K562 (cell line): ENCODE results near the gene PFKP. TPM values are rescaled to one million over a fixed set of nuclear protein-coding genes. Genes with fewer than 3 reads are reported as not detected.

Experiments
- ATAC-seq: fragments of 200-7000 bp; cut with Tn5 transposase; 3 replicates; pipeline ENCODE4 v1.9.1; 2020; ENCODE audit warnings: moderate library complexity
- BruUV-seq: library from RNA; stranded (reverse); fragments of 400-500 nt; replicated peaks from 2 replicates; lab custom pipeline; 2021; lab: Mats Ljungman, UMichigan
- CTCF ChIA-PET: fragments of 300-600 bp; formaldehyde crosslinking; extraction: SDS; loops from one replicate; lab custom pipeline; 2021; ENCODE audit warnings: low intra/inter-chr PET ratio; lab: Yijun Ruan, JAX
- POLR2A ChIA-PET: fragments of 300-600, 350-650 bp; sonication (Branson Sonifier 250); formaldehyde crosslinking; extraction: SDS; loops from one replicate; lab custom pipeline; 2021; ENCODE audit warnings: antibody characterized with exemption, inconsistent platforms; lab: Yijun Ruan, JAX
- DNase-seq, 4 experiments: peaks; one replicate each; pipeline versions ENCODE4 v3.0.0 to v3.0.0-alpha.2; 2011 to 2018; ENCODE audit warnings: low spot score in 3 of 4, mixed read lengths in 3 of 4; ENCODE audit errors: extremely low read depth in 1 of 4
- FAIRE-seq: peaks from 2 replicates; lab custom pipeline; 2011; peaks lifted over from hg19 to GRCh38; lab: Jason Lieb, UNC
- H2AFZ ChIP-seq: 2 replicates; pipeline ENCODE4 v1.6.0; 2011; ENCODE audit warnings: low read depth, low read length, control low read depth, inconsistent platforms
- H3K27ac ChIP-seq: fragments of 200-600 bp; 3 replicates; pipeline ENCODE4 v1.8.0; 2011; ENCODE audit warnings: low read depth, mild to moderate bottlenecking, control low read depth, inconsistent platforms, low read length, moderate library complexity, mixed read lengths; ENCODE audit errors: extremely low read depth
- H3K27me3 ChIP-seq, 2 experiments: fragments of 300-600 bp in 1 of 2; 2 replicates in 1 of 2; 3 replicates in 1 of 2; pipeline versions ENCODE4 v1.6.0 to v1.8.0; 2011; ENCODE audit warnings: inconsistent platforms in 2 of 2, low read length in 2 of 2, mild to moderate bottlenecking in 1 of 2, mixed read lengths in 1 of 2, moderate library complexity in 1 of 2; ENCODE audit not compliant: control insufficient read depth in 2 of 2, insufficient read depth in 2 of 2
- H3K36me3 ChIP-seq: fragments of 300-600 bp; 3 replicates; pipeline ENCODE4 v1.8.0; 2011; ENCODE audit warnings: mild to moderate bottlenecking, low read length, inconsistent platforms; ENCODE audit not compliant: control insufficient read depth, insufficient read depth
- H3K4me1 ChIP-seq, 2 experiments: fragments of 200-600 bp in 1 of 2; replicated peaks in 1 of 2; 2 replicates in 1 of 2; 3 replicates in 1 of 2; pipeline versions ENCODE4 v1.5.1 to v1.8.0; 2011; ENCODE audit warnings: inconsistent platforms in 2 of 2, low read length in 2 of 2, mild to moderate bottlenecking in 1 of 2, mixed read lengths in 1 of 2, moderate library complexity in 1 of 2; ENCODE audit not compliant: control insufficient read depth in 2 of 2, insufficient read depth in 2 of 2
- H3K4me2 ChIP-seq: 2 replicates; pipeline ENCODE4 v1.6.1; 2011; ENCODE audit warnings: low read length, control low read depth, inconsistent platforms, mixed read lengths; ENCODE audit not compliant: insufficient read depth
- H3K4me3 ChIP-seq: fragments of 200-600 bp; sonication (generic), shearing (Covaris generic); 2 replicates; pipeline ENCODE4 v1.5.1; 2016; ENCODE audit warnings: control low read depth, inconsistent platforms
- H3K79me2 ChIP-seq: fragments of 200-600 bp; 3 replicates; pipeline ENCODE4 v1.8.0; 2011; ENCODE audit warnings: low read length, inconsistent platforms; ENCODE audit not compliant: control insufficient read depth, insufficient read depth
- H3K9ac ChIP-seq, 2 experiments: 2 replicates each; pipeline versions ENCODE4 v1.6.0 to v1.6.1; 2011; ENCODE audit warnings: low read depth in 2 of 2, low read length in 2 of 2, control low read depth in 1 of 2, inconsistent platforms in 1 of 2, mild to moderate bottlenecking in 1 of 2, mixed read lengths in 1 of 2; ENCODE audit not compliant: insufficient read depth in 1 of 2
- H3K9me1 ChIP-seq: one replicate; pipeline ENCODE4 v1.6.0; 2011; ENCODE audit warnings: inconsistent platforms, mild to moderate bottlenecking, low read length, moderate library complexity; ENCODE audit not compliant: control insufficient read depth, insufficient read depth
- H3K9me3 ChIP-seq: replicated peaks from 2 replicates; pipeline ENCODE4 v1.5.1; 2011; ENCODE audit warnings: low read depth, low read length, inconsistent platforms; ENCODE audit not compliant: control insufficient read depth, insufficient read depth
- H4K20me1 ChIP-seq: replicated peaks from 2 replicates; pipeline ENCODE4 v1.6.1; 2011; ENCODE audit warnings: low read length, inconsistent platforms, mixed read lengths; ENCODE audit not compliant: control insufficient read depth, insufficient read depth
- HDGF ChIP-seq: fragments of 450-650 bp; IDR thresholded peaks from 2 replicates; pipeline ENCODE4 v1.6.1; 2016
- KAT8 ChIP-seq: fragments of 450-650 bp; IDR thresholded peaks from 2 replicates; pipeline ENCODE4 v1.6.1; 2016; ENCODE audit warnings: low read depth, mild to moderate bottlenecking
- PRPF4 ChIP-seq: fragments of 200-400 bp; formaldehyde crosslinking; IDR thresholded peaks from one replicate; pipeline ENCODE4 v1.6.1; 2017; ENCODE audit warnings: low read length, low read depth, mild to moderate bottlenecking; ENCODE audit not compliant: insufficient read depth, poor library complexity, severe bottlenecking
- SMARCA4 ChIP-seq: fragments of 450-650 bp; IDR thresholded peaks from 2 replicates; pipeline ENCODE4 v1.6.1; 2016
- SREBF2 ChIP-seq: sonication (generic); formaldehyde crosslinking; IDR thresholded peaks from 2 replicates; pipeline ENCODE4 v1.4.0; 2020; ENCODE audit warnings: mild to moderate bottlenecking, missing genetic modification reagents
- ZC3H11A ChIP-seq: IDR thresholded peaks from 2 replicates; pipeline ENCODE4 v1.6.1; 2012; ENCODE audit warnings: low read depth, low read length, improper control_type of control experiment
- ZFP1 ChIP-seq: fragments of 450-650 bp; formaldehyde crosslinking; IDR thresholded peaks from 2 replicates; pipeline ENCODE4 v1.4.0; 2020; ENCODE audit warnings: mild to moderate bottlenecking, mixed read lengths
- whole genome bisulfite sequencing: fragments of 100-300 bp; shearing (Covaris generic); methylation state at CpG from one replicate; pipeline ENCODE4 v1.1.6; 2016; ENCODE audit warnings: low coverage, mixed read lengths; ENCODE audit not compliant: insufficient coverage; ENCODE audit errors: missing lambda C conversion rate; 5-methylcytosine and 5-hydroxymethylcytosine counted together
- in situ Hi-C: fragments of 300-500 bp; cut with MboI; formaldehyde crosslinking; loops from 4 replicates; pipeline ENCODE4 v1.15.0; 2018; ENCODE audit warnings: inconsistent platforms, mixed read lengths
- intact Hi-C: fragments of 100-400 bp; cut with micrococcal nuclease; formaldehyde crosslinking; loops from 2 replicates; pipeline ENCODE4 v1.14.2; 2022
- polyA plus RNA-seq, 8 experiments: library from polyadenylated mRNA; depleted of rRNA in 4 of 8; stranded (reverse) in 5 of 8; unstranded in 3 of 8; fragments of >200 nt; fragmentation: Nextera tagmentation in 2 of 8; fragmentation: Illumina TruSeq in 1 of 8; extraction: Ambion mirVana in 2 of 8; extraction: Trizol in 1 of 8; gene quantifications; 2 replicates each; pipeline versions ENCODE4 v1.2.1 to v1.2.3, GENCODE V29; 2011 to 2014; ENCODE audit warnings: inconsistent platforms in 1 of 8, missing spikeins in 1 of 8
- total RNA-seq, 7 experiments: library from RNA; depleted of rRNA in 6 of 7; stranded (reverse); fragments of >200 nt in 6 of 7; fragmentation: Illumina TruSeq in 2 of 7; extraction: Trizol in 2 of 7; gene quantifications; 2 replicates each; pipeline versions ENCODE4 v1.2.1 to v1.2.3, GENCODE V29; 2011 to 2021; ENCODE audit warnings: low replicate concordance in 1 of 7
- TF ChIP-seq, protein P1 (sequence below), 2 experiments: IDR thresholded peaks in 1 of 2; conservative IDR thresholded peaks in 1 of 2; 2 replicates each; pipeline ENCODE4 v1.6.1; 2016; ENCODE audit warnings: low read depth in 2 of 2, mild to moderate bottlenecking in 1 of 2, missing compliant biosample characterization in 1 of 2, missing genetic modification characterization in 1 of 2, moderate library complexity in 1 of 2
- TF ChIP-seq, protein P2 (sequence below): fragments of 150-350 bp; IDR thresholded peaks from 2 replicates; pipeline ENCODE4 v1.6.1; 2014; ENCODE audit warnings: low read depth, mild to moderate bottlenecking, low read length, borderline replicate concordance
- TF ChIP-seq, protein P3 (sequence below): fragments of 200-800 bp; sonication (Bioruptor generic); IDR thresholded peaks from 2 replicates; pipeline ENCODE4 v1.6.1; 2017; ENCODE audit warnings: missing genetic modification characterization, missing compliant biosample characterization
- TF ChIP-seq, protein P4 (sequence below): IDR thresholded peaks from 2 replicates; pipeline ENCODE4 v1.6.1; 2016; ENCODE audit warnings: missing genetic modification characterization, missing compliant biosample characterization

The PFKP gene
- total and polyA plus RNA-seq, 9 of the 15 experiments (the other 6 are each of a cell fraction or from before 2014, with no cell fraction given) = 23.5 to 116 (median 62.1) TPM

DNA sequence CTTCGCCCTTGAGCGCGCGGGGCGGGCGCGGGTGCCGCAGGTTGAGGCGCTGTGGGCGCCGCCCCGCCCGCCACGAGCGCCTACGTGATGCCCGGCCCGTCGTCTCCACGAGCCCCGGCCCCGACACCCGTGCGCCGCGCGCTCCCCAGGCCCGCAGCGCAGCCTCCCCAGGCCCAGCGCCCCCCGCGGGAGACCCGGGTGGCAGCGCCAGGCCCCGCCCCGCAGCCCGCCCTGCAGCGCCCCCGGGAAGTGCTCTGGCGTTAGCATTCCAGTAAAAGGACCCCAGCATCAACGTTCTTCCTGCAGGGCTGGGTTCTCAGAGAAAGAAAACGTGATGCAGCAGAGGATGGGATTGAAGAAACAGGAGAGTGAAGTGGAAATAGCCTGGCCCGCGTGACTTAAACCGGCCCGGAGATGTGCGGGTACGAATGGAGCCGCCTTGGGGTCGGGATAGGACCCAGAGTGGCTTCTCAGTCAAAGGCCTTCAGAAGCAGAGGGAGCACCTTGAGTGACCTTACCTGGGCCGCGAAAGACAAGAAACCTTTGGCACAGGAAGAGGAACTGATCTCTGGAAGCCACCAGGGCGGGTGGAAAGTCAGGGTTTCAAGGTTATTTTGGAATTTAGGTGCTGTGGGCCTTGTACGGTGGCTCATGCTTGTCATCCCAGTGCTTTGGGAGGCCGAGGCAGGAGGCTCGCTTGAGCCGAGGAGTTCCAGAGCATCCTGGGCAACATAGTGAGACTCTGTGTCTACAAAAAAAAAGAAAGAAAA lies 1.8 kb downstream of the PFKP start:
- peak overlapping the region; percentile 80 to 96 for H3K9ac ChIP-seq
- peak overlapping the region; percentile 85 for H3K4me3 ChIP-seq
- intact Hi-C loops (loop anchor here (2.0 to 5.0 kb wide), 2 partner anchors 26 to 103 kb away; partner anchors contain the start of gene PITRM1), in situ Hi-C loops (no loop called here)
- peak overlapping the region; percentile 80 for H3K27ac ChIP-seq
- H2AFZ ChIP-seq = peak overlapping the region; percentile 66
- peaks cover 19% of the 10 kb centered on the region; the same call in 1 of the 2 replicates for H4K20me1 ChIP-seq
- DNase-seq = peak; percentile 59 to 71 (median 67)
- no peaks in the 10 kb centered on the region for H3K9me3 ChIP-seq
- ChIA-PET CTCF (no interaction called here), POLR2A (interaction anchor here (0.6 to 2.2 kb wide), 7 partner anchors 10 to 141 kb away, joined by 3 to 10 read pairs (median 3); partner anchors contain the start of gene PITRM1)
- H3K9me1 ChIP-seq = no peaks in the 10 kb centered on the region
- peaks cover 49% of the 10 kb centered on the region for H3K36me3 ChIP-seq
- no peak for FAIRE-seq
- peaks cover 41 to 62% of the 10 kb centered on the region in 2 experiments for H3K4me1 ChIP-seq
- 7% methylated on average over 29 of the region's 57 CpGs for WGBS
- BruUV-seq = no TSS peak
- peaks cover 69% of the 10 kb centered on the region for H3K79me2 ChIP-seq
- H3K27me3 ChIP-seq = peaks cover 0 to 12% of the 10 kb centered on the region in 2 experiments; a peak in 2 of 5 replicates
- peak; percentile 52 for ATAC-seq
- peak overlapping the region; percentile 84 for H3K4me2 ChIP-seq
- TF ChIP-seq, protein P1, sequence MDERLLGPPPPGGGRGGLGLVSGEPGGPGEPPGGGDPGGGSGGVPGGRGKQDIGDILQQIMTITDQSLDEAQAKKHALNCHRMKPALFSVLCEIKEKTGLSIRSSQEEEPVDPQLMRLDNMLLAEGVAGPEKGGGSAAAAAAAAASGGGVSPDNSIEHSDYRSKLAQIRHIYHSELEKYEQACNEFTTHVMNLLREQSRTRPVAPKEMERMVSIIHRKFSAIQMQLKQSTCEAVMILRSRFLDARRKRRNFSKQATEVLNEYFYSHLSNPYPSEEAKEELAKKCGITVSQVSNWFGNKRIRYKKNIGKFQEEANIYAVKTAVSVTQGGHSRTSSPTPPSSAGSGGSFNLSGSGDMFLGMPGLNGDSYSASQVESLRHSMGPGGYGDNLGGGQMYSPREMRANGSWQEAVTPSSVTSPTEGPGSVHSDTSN (CRISPR knock-in tag; IDR thresholded peaks at IDR 0.05; ENCODE audit: low read depth) = no peak
- TF ChIP-seq, protein P1 (tag; conservative IDR thresholded peaks at IDR 0.05; ENCODE audit: low read depth) = no peak
- TF ChIP-seq, protein P2, sequence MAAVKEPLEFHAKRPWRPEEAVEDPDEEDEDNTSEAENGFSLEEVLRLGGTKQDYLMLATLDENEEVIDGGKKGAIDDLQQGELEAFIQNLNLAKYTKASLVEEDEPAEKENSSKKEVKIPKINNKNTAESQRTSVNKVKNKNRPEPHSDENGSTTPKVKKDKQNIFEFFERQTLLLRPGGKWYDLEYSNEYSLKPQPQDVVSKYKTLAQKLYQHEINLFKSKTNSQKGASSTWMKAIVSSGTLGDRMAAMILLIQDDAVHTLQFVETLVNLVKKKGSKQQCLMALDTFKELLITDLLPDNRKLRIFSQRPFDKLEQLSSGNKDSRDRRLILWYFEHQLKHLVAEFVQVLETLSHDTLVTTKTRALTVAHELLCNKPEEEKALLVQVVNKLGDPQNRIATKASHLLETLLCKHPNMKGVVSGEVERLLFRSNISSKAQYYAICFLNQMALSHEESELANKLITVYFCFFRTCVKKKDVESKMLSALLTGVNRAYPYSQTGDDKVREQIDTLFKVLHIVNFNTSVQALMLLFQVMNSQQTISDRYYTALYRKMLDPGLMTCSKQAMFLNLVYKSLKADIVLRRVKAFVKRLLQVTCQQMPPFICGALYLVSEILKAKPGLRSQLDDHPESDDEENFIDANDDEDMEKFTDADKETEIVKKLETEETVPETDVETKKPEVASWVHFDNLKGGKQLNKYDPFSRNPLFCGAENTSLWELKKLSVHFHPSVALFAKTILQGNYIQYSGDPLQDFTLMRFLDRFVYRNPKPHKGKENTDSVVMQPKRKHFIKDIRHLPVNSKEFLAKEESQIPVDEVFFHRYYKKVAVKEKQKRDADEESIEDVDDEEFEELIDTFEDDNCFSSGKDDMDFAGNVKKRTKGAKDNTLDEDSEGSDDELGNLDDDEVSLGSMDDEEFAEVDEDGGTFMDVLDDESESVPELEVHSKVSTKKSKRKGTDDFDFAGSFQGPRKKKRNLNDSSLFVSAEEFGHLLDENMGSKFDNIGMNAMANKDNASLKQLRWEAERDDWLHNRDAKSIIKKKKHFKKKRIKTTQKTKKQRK = no peak
- no peak for TF ChIP-seq HDGF
- TF ChIP-seq ZC3H11A = no peak
- TF ChIP-seq PRPF4 = no peak
- no peak for TF ChIP-seq SREBF2 (CRISPR knock-in tag)
- TF ChIP-seq ZFP1 (CRISPR knock-in tag) = no peak
- no peak for TF ChIP-seq SMARCA4
- TF ChIP-seq, protein P3, sequence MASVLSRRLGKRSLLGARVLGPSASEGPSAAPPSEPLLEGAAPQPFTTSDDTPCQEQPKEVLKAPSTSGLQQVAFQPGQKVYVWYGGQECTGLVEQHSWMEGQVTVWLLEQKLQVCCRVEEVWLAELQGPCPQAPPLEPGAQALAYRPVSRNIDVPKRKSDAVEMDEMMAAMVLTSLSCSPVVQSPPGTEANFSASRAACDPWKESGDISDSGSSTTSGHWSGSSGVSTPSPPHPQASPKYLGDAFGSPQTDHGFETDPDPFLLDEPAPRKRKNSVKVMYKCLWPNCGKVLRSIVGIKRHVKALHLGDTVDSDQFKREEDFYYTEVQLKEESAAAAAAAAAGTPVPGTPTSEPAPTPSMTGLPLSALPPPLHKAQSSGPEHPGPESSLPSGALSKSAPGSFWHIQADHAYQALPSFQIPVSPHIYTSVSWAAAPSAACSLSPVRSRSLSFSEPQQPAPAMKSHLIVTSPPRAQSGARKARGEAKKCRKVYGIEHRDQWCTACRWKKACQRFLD (CRISPR knock-in tag) = no peak
- TF ChIP-seq, protein P4, sequence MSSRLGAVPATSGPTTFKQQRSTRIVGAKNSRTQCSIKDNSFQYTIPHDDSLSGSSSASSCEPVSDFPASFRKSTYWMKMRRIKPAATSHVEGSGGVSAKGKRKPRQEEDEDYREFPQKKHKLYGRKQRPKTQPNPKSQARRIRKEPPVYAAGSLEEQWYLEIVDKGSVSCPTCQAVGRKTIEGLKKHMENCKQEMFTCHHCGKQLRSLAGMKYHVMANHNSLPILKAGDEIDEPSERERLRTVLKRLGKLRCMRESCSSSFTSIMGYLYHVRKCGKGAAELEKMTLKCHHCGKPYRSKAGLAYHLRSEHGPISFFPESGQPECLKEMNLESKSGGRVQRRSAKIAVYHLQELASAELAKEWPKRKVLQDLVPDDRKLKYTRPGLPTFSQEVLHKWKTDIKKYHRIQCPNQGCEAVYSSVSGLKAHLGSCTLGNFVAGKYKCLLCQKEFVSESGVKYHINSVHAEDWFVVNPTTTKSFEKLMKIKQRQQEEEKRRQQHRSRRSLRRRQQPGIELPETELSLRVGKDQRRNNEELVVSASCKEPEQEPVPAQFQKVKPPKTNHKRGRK (tag) = no peak
- TF ChIP-seq KAT8 = no peak
